Astrocyte of the hippocampus (primary cell): ENCODE results near the gene ATP5F1E.
"Not testable (repeated sequence)": the region's sequence is repeated elsewhere in the genome, so short reads cannot be mapped to it uniquely, and the experiment has no call there.

Experiments used
- DNase-seq: peaks from one replicate; pipeline ENCODE4 v3.0.0; 2011; ENCODE audit warnings: low read depth, low spot score

Gene ATP5F1E

DNA sequence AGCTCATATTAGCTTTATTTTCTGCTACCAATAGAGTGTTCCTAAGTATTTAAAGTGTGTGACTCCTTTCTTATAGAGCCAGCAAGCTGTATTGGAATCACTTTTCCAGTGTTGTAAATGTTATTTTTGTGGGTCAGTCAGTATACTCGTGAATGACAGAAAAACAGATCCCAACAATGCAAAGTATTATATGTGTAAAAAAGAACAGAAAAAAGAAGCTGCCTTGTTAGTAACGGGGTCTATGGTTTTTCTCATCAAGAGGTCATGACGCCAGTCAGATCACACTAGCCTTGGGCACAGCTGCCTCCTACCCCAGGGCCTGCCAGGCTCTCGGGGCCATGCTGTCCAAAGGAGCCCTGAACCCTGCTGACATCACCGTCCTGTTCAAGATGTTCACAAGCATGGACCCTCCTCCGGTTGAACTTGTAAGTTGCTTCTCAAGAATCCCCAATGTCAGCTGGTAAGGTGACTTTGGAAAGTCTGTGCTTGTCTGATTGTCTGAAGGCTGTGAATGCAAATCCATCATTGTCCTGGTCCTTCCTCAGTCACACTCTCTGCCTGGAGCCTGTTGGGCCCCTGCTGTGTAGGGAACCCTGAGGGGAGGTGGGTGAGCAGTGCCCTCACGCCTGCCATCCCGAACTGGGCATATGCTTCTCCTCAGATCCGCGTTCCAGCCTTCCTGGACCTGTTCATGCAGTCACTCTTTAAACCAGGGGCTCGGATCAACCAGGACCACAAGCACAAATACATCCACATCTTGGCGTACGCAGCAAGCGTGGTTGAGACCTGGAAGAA is 41.3 kb downstream of the ATP5F1E start:
- no peak for DNase-seq

DNA sequence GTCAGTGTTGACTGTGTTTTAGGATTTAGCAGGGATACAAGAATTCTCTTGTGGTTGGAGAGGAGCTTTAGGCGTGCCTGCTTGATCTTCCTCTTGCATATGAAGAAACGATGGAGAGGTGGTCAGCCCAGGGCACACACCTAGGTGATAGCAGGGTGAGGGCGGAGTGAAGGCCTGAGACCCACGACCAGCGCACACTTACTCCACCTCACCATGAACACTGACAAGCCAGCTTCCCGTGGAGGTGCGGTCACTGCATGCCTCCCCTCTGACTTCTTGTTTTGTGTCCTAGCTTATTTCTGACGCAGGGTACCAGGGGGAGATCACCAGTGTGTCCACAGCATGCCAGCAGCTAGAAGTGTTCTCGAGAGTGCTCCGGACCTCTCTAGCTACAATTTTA is 42.9 kb downstream of the ATP5F1E start:
- DNase-seq = no peak

DNA sequence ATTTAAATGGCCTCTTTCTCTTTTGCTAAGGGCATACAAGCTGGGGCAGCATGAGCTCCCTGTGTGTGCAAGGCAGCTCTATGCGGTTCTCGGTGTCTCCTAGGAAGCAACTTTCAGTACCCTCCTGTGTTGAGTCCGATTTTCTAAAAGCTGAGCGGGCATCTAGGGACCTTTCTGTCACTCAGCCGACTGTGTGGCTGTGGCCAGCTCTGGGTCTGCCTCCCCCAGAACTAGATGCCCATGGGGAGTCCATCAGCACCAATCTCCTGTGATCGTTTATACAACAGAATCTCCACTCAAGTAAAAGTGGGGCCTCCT is 43.6 kb downstream of the ATP5F1E start:
- DNase-seq = no peak

DNA sequence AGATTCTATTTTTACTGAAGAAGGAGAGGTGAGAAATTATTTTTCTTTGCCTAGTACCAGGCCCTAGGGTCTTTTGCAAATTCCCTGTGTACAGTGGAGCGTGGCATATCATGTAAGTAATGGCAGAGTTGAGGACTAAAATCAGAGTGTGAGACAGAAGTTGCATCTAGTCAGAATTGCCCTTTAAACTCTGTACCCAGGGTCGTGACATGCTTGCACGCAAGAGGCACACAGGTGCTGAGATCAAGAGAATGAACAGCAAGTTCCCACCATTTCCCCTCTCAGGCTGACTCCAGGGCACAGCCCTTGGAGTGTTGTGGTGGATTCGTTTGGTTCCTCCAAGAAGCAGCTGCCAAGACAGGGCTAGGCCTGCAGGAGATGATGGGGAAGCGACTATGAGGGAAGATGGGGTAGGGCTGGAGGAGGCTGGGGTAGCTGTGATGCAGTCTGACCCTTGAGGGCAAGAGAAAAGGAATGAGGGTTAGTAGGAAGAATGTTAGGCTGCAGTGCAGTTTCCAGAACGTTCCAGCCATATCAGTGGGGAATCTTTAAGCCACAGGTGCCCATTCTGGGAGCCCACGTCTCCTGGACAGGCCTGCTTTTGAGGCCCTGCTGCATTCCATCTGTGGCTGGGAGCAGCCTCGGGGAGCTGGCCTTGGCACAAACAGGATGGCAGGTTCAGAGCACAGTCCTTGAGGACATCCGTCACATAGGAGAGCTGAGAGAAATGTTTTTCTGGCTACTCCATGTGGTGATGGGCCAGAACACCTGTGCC is 44.2 kb downstream of the ATP5F1E start:
- DNase-seq = no peak

DNA sequence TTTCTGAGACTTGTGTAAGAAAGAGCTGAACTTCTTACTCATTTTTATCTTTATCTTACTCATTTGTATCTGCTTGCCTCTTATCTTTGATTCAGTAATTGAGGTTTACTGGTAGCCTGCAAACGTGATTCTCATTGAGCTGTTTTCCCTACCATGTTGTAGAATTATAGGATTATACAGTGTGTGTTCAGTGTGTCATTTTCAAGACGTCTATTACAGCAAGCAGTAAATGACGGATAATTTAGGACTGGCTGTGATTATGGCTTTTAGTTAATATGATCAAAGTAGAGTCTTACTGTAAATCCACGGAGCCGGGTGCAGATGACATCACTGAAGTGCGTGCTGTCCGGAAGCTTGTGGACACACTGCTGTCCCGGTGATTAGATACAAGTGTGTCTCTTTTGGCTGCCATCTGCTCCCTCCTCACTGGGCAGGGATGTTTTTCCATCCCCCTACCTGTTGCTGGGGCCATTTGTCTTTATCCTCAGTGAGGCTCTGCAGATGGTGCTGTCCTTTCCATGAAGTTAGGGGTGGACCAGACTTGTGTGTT is 45.1 kb downstream of the ATP5F1E start:
- no peak for DNase-seq

DNA sequence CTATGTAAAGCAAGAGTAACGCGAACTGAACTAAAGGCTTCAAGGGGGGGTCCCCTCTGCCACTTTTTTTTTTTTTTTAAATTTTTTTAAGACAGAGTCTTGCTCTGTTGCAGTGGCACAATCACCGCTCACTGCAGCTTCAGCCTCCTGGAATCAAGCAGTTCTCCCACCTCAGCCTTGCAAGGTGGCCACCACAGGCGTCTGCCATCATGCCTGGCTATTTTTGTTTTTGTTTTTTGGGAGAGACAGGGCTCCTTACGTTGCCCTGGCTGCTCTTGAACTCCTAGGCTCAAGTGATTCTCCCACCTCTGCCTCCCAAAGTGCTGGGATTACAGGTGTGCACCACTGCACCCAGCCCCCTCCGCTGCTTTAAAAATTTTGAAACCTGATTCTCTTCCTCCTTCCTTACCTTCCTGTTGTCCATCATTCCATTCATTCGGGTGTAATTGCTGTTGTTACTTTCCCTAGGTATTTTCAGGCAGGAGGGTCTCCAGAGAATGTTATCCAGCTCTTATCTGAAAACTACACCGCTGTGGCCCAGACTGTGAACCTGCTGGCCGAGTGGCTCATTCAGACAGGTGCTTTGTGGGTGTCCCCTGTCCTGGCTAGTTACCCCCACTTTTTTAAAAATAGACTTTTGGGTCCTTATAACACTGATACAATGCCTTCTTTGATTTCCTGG is 45.7 kb downstream of the ATP5F1E start:
- no peak for DNase-seq

DNA sequence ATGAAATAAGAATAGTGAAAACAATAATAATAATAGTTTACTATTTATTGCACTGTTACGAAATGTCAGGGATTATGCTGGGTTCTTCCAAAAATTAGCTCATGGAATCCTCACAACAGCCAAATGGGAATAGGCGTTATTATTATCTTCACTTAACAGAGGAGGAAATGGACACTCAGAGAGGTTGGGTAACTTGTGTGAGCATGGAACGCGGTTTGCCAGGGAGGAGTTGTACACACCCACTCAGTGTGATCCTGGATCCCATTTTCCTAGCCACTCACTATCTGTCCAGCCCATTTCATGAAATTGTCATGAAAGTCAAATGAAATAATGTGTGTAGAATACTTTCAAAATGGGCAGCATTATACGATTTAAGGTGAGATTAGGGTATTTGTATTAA is 46.5 kb downstream of the ATP5F1E start:
- DNase-seq = no peak

DNA sequence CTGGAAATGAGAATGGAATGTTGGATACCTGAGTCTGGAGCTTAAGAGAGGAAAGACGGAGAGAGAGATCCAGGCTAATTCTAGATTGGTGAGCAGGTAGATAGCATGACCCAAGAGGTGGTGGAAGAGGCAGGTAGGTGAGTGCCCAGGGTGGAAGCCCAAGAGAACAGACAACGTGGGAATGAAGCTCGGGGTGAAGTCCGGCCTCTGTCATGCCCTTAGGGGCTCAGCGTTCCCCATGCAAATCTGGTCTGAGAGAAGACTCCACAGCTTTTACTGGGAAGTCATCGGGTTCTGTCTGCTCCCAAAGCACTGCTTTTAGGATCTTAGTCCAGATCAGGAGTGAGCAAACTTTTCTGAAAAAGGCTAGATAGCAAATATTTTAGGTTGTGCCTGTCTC is 47.4 kb downstream of the ATP5F1E start:
- no peak for DNase-seq

DNA sequence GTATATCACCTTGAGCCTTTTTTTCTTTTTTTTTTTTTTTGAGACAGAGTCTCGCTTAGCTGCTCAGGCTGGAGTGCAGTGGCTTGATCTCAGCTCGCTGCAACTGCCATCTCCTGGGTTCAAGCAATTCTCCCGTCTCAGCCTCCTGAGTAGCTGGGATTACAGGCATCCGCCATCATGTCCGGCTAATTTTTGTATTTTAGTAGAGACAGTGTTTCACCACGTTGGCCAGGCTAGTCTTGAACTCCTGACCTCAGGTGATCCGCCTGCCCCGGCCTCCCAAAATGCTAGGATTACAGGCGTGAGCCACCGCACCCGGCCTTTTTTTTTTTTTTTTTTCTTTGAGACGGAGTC is 49.0 kb downstream of the ATP5F1E start:
- DNase-seq = not testable (repeated sequence)

DNA sequence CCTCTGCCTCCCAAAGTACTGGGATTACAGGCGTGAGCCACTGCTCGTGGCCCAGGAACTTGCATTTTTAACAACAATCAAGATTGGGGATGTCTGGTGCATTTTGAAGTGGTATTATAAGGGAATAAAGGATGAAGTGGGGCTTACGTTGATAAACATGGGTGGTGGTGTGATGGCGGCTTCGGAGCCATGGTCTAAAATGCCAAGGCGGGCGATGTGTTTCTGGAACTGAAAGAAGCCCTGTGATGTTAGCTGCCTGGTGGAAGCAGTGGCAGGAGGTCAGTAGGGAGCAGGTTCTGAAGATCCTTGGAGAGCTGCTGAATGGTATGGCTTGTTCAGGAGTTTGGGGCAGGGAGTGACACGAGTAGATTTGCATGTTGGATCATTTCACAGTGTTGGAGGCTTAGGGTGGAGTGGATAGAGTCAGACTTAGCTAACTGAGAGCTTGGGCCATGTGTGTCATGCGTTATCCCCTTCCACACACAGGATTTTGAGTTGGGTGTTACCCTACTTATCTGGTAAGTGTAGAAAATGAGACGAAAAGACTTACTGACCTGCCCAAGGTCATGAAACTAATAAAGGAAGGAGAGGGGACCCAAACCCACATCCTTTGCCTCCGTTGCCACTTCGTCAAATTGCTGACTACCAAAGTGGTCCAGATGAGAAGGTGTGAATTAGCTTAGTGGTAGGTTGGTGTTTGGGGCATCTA is 49.6 kb downstream of the ATP5F1E start:
- DNase-seq = no peak

DNA sequence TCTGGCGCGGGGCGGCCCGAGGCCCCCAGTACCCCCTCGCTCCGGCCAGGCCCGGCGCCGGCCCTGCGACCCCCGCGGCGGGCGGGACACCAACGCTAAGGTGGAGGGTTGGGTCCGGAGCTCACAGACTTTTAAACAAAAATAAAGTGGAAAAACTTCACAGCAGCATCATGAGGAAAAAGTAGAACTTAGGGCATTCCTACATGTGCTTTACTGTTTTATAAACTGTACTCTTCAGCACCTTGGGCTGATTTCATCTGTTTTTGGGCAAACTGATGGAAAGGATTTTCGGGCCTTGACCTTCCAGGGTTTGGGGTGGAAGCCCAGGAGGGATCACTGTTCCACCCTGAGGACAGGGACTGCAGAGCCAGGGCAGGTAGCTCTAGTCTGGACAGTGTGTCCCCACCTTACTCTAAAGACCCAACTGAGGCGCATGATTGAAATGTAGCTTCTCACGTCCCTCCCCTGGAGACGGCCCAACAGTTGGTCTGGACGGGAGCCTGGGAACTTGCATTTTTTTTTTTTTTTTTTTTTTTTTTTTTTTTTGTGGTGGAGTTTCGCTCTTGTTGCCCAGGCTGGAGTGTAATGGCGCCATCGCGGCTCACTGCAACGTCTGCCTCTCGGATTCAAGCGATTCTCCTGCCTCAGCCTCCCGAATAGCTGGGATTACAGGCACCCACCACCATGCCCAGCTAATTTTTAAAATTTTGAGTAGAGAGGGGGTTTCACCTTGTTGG is 50.3 kb downstream of the ATP5F1E start:
- DNase-seq = no peak

DNA sequence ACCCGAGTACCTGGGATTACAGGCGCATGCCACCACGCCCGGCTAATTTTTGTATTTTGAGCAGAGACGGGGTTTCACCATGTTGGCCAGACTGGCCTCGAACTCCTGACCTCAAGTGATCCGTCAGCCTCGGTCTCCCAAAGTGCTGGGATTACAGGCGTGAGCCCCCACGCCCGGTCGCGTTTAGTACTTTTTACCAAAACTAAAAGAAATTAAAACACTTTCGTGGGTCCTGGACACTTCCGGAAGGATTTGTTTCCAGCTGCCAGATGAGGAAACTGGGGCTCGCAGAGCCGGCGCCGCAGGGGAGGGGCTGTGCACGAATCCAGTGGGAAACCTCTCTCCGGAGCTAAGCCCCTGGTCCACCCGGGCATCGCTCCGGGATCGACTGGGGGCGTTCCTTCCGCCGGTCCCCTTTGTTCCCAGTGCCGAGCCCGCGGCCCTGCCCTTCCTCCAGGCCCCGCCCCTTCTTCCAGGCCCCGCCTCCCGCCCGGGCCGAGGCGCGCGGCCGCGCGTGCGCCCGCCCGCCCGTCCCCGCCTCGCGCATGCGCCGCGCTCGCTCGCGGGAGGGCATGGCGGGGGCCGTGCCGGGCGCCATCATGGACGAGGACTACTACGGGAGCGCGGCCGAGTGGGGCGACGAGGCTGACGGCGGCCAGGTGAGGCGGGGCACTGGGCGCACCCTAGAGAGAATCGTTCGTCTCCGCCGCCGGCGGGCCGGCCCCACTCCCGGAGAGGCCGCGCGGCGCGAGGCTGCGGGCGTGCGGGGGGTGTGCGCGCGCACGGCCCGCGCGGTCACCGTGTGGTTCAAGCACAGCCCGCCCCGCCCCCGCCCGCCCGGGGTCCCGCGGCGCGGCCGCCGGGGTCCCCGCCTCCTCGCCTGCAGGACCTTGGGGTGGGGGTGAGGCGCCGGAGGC is 51.2 kb downstream of the ATP5F1E start, which contains the start of gene NELFCD:
NELFCD (plus strand) TSS at position 546 of the 917 bp plus-strand sequence; CDS start at position 600, 54 bp downstream.
- peak; percentile 97 for DNase-seq

DNA sequence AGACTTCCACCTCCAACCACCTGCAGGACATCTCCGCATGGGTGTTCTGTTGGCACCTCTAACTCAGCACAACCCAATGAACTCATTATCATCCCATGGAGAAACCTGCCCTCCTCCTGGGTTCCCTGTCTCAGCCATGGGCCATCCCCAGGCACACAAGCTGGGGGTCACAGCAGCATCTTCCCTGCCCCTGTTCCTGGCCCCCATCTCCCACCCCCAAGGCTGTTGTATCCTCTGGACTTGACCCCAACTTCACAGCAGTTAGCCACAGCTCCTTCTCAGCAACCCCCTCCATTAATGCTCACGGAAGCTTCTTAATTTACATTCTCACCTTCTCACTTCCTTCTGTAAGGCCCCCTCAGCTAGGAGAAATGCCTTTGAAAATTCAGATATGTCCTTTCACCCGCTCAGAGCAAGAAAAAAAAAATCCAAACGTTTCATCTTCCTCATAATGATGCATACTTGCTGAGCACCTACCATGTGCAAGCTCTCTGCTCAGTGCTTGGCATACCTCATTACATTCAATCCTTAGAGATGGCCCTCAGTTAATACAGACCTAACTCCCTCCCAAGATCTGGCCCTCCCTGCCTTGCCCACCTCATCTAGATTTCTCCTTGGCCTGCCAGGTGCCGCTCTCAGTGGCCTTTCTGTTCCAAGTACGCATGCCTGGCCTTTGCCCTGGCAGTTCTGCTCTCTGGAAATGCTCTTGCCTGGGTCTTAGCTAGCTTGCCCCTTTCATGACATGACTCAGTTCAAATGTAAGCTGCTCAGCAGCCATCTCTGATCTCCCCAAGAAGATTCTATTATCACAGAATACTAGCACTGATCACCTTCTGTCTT is 53.6 kb downstream of the ATP5F1E start:
- no peak for DNase-seq

DNA sequence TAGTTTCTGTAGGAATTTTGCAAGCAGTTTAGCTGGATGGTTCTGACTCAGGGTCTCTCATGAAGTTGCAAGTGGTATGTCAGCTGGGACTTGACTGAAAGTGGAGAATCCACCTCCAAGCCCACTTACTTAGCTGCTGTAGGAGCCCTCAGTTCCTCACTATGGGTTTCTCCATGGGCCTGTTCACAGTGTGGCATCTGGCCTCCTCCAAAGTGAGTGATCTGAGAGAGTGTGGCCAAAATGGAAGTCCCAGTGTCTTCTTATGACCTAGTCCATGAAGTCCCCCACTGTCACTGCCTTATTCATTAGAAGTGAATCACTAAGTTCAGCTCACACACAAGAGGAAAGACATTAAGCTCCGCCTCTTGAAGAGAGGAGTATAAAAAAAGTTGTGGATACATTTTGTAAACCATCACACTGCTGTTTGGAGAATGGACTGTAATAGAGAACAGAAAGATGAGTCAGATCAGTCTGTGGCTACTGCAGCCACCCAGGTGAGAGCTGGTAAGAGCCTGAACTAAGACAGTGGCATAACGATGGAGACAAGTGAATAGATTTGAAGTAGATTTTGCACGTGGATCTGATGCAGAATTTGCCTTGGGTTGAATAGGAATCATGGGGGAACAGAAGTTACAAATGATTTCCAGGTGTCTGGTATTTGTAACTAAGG is 55.9 kb downstream of the ATP5F1E start:
- DNase-seq = no peak
